HEK293 (cell line): Measurements from ENCODE around the gene MTHFS.

Source experiments
- CTCF ChIP-seq: fragments of 450-650 bp; formaldehyde crosslinking; IDR thresholded peaks from 2 replicates; pipeline ENCODE4 v1.5.1; 2016; ENCODE audit warnings: missing biosample characterization, missing genetic modification characterization
- ZNF26 ChIP-seq: fragments of 450-650 bp; formaldehyde crosslinking; IDR thresholded peaks from 2 replicates; pipeline ENCODE4 v1.5.1; 2016; ENCODE audit warnings: missing biosample characterization, missing genetic modification characterization
- ZNF274 ChIP-seq, 2 experiments: fragments of 200-500 bp in 1 of 2; fragments of 450-650 bp in 1 of 2; sonication (Bioruptor generic) in 1 of 2; formaldehyde crosslinking in 1 of 2; IDR thresholded peaks; 2 replicates each; pipeline versions ENCODE4 v1.5.1 to v1.6.1; 2014 to 2016; ENCODE audit warnings: borderline replicate concordance in 1 of 2, inconsistent platforms in 1 of 2, low read length in 1 of 2, missing biosample characterization in 1 of 2, missing genetic modification characterization in 1 of 2
- ZNF366 ChIP-seq: fragments of 450-650 bp; formaldehyde crosslinking; conservative IDR thresholded peaks from 2 replicates; pipeline ENCODE4 v1.5.1; 2016; ENCODE audit warnings: missing biosample characterization, missing genetic modification characterization
- ZNF398 ChIP-seq: fragments of 450-650 bp; formaldehyde crosslinking; IDR thresholded peaks from 2 replicates; pipeline ENCODE4 v1.5.1; 2017; ENCODE audit warnings: missing biosample characterization, missing genetic modification characterization
- ZNF558 ChIP-seq: fragments of 450-650 bp; formaldehyde crosslinking; IDR thresholded peaks from 2 replicates; pipeline ENCODE4 v1.5.1; 2016; ENCODE audit warnings: missing biosample characterization, missing genetic modification characterization
- ZNF701 ChIP-seq: fragments of 450-650 bp; formaldehyde crosslinking; IDR thresholded peaks from 2 replicates; pipeline ENCODE4 v1.5.1; 2016; ENCODE audit warnings: missing biosample characterization, missing genetic modification characterization
- ZNF776 ChIP-seq: fragments of 450-650 bp; formaldehyde crosslinking; IDR thresholded peaks from 2 replicates; pipeline ENCODE4 v1.5.0; 2017; ENCODE audit warnings: missing biosample characterization, missing genetic modification characterization, borderline replicate concordance

- TF ChIP-seq ZNF776 (tag by site-specific recombination) (no peak), CTCF (no peak), ZNF366 (tag by site-specific recombination) (no peak), ZNF274 (IDR thresholded peaks at IDR 0.05; ENCODE audit: low read length) (no peak), ZNF274 (tag by site-specific recombination; IDR thresholded peaks at IDR 0.05; ENCODE audit: borderline replicate concordance) (no peak), ZNF398 (no peak), ZNF701 (tag by site-specific recombination) (no peak), ZNF558 (no peak), ZNF26 (no peak)
Observed at GRCh38 chr15:79860661-79861060, 36.2 kb downstream of the MTHFS start.
